GM19238 (cell line): Measurements from ENCODE around the gene NDUFB10.

ENCODE experiments used
- DNase-seq: peaks from one replicate; pipeline ENCODE4 v3.0.0; 2011; ENCODE audit warnings: low spot score; ENCODE audit not compliant: insufficient read length

The NDUFB10 gene

DNA sequence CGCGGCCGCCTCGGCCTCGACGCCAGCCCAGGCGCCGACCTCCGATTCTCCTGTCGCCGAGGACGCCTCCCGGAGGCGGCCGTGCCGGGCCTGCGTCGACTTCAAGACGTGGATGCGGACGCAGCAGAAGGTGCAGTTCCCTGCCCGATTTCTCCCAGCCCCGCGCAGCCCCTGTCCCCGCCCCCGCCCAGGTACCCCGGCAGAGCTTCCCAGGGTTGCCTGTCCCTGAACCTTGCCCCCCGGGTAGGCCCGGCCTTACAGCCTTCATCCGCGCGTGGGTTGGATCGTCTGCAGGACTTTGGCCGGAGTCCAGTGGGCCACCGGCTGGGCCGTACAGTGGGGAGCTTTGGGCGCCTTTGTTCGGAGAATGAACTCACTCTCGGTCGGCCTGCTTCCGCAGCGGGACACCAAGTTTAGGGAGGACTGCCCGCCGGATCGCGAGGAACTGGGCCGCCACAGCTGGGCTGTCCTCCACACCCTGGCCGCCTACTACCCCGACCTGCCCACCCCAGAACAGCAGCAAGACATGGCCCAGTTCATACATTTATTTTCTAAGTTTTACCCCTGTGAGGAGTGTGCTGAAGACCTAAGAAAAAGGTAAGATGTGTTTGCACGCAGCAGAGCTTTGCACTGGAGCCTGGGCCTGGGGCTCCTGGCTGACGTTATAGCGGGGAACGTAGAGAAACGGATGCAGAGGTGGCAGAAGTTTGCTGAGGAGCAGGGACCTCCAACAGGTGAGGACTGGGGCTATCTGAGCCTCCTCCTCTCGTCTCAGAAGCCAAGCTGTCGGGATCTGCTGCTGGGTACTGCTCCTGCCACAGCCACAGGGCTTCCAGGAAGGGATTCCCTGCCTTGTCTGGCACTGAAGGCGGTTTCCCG lies 25.2 kb downstream of the NDUFB10 start:
- no peak for DNase-seq

DNA sequence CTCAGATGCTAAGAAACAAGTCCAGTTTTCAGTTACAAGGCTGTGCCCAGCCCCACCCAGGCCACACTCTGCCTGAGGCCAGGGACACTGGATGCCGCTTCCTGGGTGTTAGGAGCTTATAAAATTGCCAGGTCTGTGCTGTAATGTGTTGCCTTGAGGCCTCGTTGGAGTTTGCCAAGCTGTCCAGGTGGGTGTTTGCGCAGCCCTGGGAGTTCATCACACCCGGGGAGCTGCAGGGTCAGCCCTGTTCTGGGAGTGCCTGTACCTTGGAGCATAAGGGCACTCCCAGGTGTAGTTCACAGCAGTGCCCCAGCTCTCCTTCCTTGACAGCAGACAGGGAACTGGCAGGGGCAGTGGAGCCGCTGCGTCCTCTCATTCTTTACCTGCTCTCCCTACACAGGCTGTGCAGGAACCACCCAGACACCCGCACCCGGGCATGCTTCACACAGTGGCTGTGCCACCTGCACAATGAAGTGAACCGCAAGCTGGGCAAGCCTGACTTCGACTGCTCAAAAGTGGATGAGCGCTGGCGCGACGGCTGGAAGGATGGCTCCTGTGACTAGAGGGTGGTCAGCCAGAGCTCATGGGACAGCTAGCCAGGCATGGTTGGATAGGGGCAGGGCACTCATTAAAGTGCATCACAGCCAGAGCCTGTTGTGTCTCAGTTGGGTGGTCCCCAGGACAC lies 26.3 kb downstream of the NDUFB10 start:
- no peak for DNase-seq

DNA sequence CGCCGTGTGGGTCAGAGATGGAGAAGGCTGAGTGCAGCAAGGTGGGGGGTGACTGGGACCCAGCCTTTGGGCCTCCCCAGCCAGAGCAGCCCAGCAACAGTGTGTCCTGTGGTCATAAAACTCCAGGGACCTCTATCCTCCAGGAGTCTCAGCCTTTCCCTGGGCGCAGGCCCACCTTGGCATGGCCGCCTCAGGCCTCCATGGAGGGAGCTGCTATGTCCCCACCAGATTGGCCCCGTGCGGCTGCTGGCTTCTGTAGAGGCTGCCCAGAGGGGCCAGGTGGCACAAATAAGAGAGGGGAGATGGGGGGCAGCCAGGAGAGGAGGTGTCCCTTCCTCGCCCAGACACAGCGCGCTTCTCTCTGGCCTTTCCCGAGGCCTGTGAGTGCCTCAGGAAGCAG lies 27.9 kb downstream of the NDUFB10 start:
- no peak for DNase-seq

- DNase-seq = no peak
Measured at GRCh38 chr16:1989209-1990100, 30.1 kb downstream of the NDUFB10 start, which contains the start of gene SYNGR3. Gene SYNGR3, plus strand, starts transcription at chr16:1989970. Its CDS starts 133 bp downstream, at chr16:1990103.

DNA sequence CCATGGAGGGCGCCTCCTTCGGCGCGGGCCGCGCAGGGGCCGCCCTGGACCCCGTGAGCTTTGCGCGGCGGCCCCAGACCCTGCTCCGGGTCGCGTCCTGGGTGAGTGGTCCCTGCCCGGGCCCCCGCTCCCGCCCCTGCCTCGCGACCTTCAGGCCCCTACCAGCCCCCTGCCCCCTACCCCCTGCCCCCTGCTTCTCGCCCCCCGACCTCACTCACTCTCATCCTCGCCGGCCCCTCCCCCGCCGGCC lies 30.7 kb downstream of the NDUFB10 start:
- DNase-seq = no peak

GRCh38 chr16:1990351-1991134 lies 31.2 kb downstream of the NDUFB10 start:
- DNase-seq = no peak

- DNase-seq = peak; percentile 76
Measured at GRCh38 chr16:1991135-1991551, 31.8 kb downstream of the NDUFB10 start.

DNA sequence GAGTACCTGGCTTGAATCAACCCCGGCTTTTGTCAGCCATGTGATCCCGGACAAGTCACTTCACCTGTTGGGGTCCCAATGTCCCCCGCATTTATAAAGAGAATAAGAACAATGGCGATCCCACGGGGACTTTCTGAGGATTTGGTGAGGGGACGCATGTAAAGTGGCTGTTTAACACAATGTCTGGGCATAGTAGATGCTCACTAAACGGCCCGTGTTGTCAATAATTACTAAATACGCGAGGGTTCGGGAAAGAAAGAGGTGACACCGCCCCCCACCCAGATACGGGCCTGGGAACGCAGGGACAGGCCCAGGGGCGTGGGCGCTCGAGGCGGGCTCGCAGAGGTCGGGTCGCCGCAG lies 32.2 kb downstream of the NDUFB10 start:
- no peak for DNase-seq

- DNase-seq = peak; percentile 99
Measured at GRCh38 chr16:1991948-1992703, 32.8 kb downstream of the NDUFB10 start.

- no peak for DNase-seq
Measured at GRCh38 chr16:1992704-1993317, 33.5 kb downstream of the NDUFB10 start.

DNA sequence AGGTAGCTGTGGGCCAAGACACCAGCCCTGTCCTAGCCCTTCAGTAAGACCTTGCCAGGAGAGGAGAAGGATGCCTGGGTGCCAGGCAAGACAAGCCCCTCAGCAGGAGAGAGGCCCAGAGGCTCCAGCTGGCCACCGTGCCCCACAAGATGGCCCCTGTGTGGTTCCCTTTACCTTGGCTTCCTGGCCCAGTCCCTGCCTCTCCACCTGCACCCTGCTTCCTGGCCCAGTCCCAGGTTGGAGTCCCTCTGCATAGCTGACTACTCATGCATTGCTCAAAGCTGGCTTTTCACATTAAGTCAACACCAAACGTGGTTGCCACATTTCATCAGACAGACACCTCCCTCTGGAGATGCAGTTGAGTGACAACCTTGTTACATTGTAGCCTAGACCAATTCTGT lies 34.4 kb downstream of the NDUFB10 start:
- DNase-seq = no peak

GRCh38 chr16:1997494-1998359 lies 38.4 kb downstream of the NDUFB10 start:
- DNase-seq = no peak

DNA sequence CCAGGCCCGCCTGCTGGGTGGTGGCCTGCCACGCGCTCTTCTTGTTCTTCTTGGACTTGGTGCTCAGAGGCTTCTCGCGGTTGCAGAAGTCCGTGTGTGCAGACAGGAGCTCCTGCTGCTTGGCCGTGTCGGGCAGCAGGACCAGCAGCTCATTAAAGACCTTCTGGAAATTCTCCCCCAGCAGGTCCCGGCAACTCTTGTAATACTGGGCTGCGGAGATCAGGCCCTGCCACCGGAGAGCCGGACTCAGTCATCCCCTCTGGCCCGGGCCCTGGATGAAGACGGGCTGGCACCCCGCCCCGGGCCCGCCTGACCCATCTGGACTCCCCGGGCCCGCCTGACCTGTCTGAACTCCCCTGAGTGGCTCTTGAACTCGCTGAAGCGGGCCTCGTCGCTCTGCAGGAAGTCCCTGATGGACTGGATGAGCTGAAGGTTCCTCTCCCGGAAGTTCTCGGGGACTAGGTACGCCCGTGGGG lies 39.1 kb downstream of the NDUFB10 start:
- no peak for DNase-seq

- DNase-seq = no peak
Measured at GRCh38 chr16:1998852-1999801, 39.8 kb downstream of the NDUFB10 start.

DNA sequence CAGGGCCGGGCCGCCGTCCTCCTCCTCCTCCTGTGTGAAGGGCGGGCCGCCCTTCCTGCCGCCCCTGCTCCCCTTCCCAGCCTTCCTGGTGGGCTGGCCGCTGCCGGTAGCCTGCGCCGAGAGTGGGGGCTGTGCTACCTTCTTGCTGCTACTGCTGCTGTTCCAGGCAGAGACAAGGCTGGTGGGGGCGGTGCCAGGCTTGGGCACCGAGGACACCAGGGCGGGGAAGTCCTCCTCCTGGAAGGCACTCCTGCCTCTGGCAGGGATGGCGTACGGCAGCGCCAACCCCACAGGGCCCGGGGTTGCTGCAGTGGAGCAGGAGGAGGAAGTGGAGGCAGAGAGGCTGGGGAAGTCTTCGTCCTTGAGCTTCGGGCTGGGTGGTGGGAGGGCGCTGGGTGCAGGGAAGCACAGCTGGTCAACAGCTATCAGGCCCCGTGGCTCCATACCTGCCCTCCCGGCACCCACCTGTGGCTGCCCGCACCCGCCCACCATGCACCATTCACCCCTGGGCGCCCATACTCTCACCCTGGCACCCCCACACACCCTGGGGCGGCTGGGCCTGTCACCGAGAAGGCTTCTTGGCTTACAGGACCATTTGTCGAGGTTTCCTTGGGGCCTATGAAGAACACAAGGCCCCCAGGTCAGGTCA lies 40.7 kb downstream of the NDUFB10 start:
- DNase-seq = no peak

- DNase-seq = no peak
Measured at GRCh38 chr16:2001035-2001434, 41.7 kb downstream of the NDUFB10 start.
